Parathyroid adenoma (tissue), 2 donors: ENCODE measurements around the gene KLF16.

Source experiments
- H2AFZ ChIP-seq: fragments of 300-600 bp; sonication (generic); one replicate; pipeline ENCODE4 v1.7.0; 2017; ENCODE audit warnings: antibody characterized with exemption, mild to moderate bottlenecking
- H3K27ac ChIP-seq: fragments of 300-600 bp; sonication (generic); one replicate; pipeline ENCODE4 v1.7.0; 2017
- H3K27me3 ChIP-seq: fragments of 300-600 bp; sonication (generic); one replicate; pipeline ENCODE4 v1.7.0; 2017; ENCODE audit warnings: low read length; ENCODE audit not compliant: control insufficient read depth, insufficient read depth
- H3K36me3 ChIP-seq: fragments of 300-600 bp; sonication (generic); one replicate; pipeline ENCODE4 v1.7.0; 2017; ENCODE audit warnings: low read length; ENCODE audit not compliant: control insufficient read depth, insufficient read depth
- H3K4me1 ChIP-seq: fragments of 300-600 bp; sonication (generic); one replicate; pipeline ENCODE4 v1.7.0; 2017; ENCODE audit warnings: control low read depth
- H3K4me2 ChIP-seq: fragments of 300-600 bp; sonication (generic); one replicate; pipeline ENCODE4 v1.7.0; 2017; ENCODE audit warnings: low read length
- H3K4me3 ChIP-seq: fragments of 300-600 bp; sonication (generic); one replicate; pipeline ENCODE4 v1.7.0; 2017; ENCODE audit warnings: low read depth, low read length
- H3K79me2 ChIP-seq: fragments of 300-600 bp; sonication (generic); one replicate; pipeline ENCODE4 v1.7.0; 2017; ENCODE audit warnings: control low read depth
- H3K9ac ChIP-seq: fragments of 300-600 bp; sonication (generic); one replicate; pipeline ENCODE4 v1.7.0; 2017; ENCODE audit warnings: mild to moderate bottlenecking
- H3K9me3 ChIP-seq: fragments of 300-600 bp; sonication (generic); one replicate; pipeline ENCODE4 v1.7.0; 2017; ENCODE audit warnings: low read length; ENCODE audit not compliant: control insufficient read depth
- TF ChIP-seq, protein P1 (sequence below): fragments of 300-600 bp; sonication (generic); IDR thresholded peaks from one replicate; pipeline ENCODE4 v1.7.0; 2017; ENCODE audit warnings: antibody characterized with exemption, mild to moderate bottlenecking
- donor health status: primary hyperparathyroidism.

The KLF16 gene

DNA sequence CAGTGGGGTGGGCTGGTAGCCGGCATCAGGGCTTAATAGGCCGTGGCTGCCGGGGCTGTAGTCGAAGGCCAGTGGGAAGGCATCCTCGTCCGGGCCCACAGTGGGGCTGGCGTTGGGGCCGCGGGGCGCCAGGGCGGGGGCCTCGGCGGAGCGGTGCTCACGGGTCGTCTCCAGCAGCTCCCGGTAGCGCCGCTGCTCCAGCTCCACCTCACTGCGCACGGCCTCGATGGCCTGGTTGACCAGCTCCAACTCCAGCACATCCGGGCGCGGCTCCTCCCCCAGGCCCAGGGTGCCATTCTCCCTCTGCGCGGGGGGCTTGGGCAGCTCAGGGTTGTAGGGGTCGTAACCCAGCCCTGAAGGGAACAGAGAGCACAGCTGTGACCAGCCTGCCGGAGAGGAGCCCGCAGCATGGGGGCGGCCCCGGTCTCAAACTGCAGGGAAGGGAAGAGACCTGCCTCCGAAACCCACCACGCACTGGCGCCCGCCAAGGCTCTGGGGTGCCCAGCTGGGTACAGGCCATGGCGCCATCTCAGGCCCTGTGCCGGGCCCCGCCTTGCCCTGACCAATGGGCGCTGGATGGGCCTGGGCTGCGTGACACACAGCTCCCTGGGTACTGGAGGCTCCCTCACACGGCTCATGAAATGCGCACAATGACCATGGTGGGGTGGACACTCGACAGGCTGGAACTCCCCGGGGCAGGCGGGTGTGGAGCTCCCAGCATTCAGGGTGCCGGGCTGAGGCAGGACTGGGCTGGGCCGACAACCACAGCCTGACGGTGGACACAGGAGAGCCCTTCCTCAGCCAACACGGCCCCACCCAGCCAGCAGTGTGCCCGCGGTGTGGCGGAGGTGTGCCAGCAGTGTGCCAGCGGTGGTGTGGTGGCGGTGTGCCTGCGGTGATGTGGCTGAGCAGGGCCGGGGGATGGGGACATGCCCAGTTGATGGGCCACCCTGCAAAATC is 34.8 kb downstream of the KLF16 start:
- TF ChIP-seq, protein P1, sequence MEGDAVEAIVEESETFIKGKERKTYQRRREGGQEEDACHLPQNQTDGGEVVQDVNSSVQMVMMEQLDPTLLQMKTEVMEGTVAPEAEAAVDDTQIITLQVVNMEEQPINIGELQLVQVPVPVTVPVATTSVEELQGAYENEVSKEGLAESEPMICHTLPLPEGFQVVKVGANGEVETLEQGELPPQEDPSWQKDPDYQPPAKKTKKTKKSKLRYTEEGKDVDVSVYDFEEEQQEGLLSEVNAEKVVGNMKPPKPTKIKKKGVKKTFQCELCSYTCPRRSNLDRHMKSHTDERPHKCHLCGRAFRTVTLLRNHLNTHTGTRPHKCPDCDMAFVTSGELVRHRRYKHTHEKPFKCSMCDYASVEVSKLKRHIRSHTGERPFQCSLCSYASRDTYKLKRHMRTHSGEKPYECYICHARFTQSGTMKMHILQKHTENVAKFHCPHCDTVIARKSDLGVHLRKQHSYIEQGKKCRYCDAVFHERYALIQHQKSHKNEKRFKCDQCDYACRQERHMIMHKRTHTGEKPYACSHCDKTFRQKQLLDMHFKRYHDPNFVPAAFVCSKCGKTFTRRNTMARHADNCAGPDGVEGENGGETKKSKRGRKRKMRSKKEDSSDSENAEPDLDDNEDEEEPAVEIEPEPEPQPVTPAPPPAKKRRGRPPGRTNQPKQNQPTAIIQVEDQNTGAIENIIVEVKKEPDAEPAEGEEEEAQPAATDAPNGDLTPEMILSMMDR: no peak
- Histone ChIP-seq H3K36me3 (no peaks in the 10 kb centered on the region), H3K9ac (no peak overlapping the region), H3K27ac (no peak overlapping the region), H3K79me2 (peaks cover 8% of the 10 kb centered on the region), H3K4me1 (no peaks in the 10 kb centered on the region), H3K9me3 (no peaks in the 10 kb centered on the region), H2AFZ (no peak overlapping the region), H3K4me3 (no peak overlapping the region), H3K27me3 (no peaks in the 10 kb centered on the region), H3K4me2 (no peak overlapping the region)

GRCh38 chr19:1827566-1828278 is 35.7 kb downstream of the KLF16 start:
- Histone ChIP-seq H3K79me2 (peaks cover 10% of the 10 kb centered on the region), H3K27ac (no peak overlapping the region), H3K27me3 (no peaks in the 10 kb centered on the region), H3K9me3 (no peaks in the 10 kb centered on the region), H3K36me3 (no peaks in the 10 kb centered on the region), H3K4me2 (no peak overlapping the region), H2AFZ (no peak overlapping the region), H3K9ac (no peak overlapping the region), H3K4me3 (no peak overlapping the region), H3K4me1 (no peaks in the 10 kb centered on the region)
- TF ChIP-seq, protein P1: no peak

GRCh38 chr19:1826557-1827521 is 36.5 kb downstream of the KLF16 start:
- no peaks in the 10 kb centered on the region for H3K36me3 ChIP-seq
- no peak overlapping the region for H3K27ac ChIP-seq

GRCh38 chr19:1825909-1826556 is 37.3 kb downstream of the KLF16 start:
- TF ChIP-seq, protein P1: peak; percentile 97
- H2AFZ ChIP-seq: no peak overlapping the region
- no peaks in the 10 kb centered on the region for H3K9me3 ChIP-seq
- H3K4me1 ChIP-seq: no peaks in the 10 kb centered on the region
- no peak overlapping the region for H3K4me3 ChIP-seq
- H3K27me3 ChIP-seq: no peaks in the 10 kb centered on the region
- H3K27ac ChIP-seq: no peak overlapping the region
- peaks cover 10% of the 10 kb centered on the region for H3K79me2 ChIP-seq
- no peak overlapping the region for H3K4me2 ChIP-seq
- H3K9ac ChIP-seq: no peak overlapping the region
- H3K36me3 ChIP-seq: no peaks in the 10 kb centered on the region

More at GRCh38 chr19:1826557-1827521, 36.5 kb downstream of the KLF16 start:
- H3K79me2 ChIP-seq: peaks cover 10% of the 10 kb centered on the region
- no peak overlapping the region for H3K4me2 ChIP-seq
- no peaks in the 10 kb centered on the region for H3K9me3 ChIP-seq
- H3K9ac ChIP-seq: no peak overlapping the region
- H3K27me3 ChIP-seq: no peaks in the 10 kb centered on the region
- no peak overlapping the region for H2AFZ ChIP-seq
- H3K4me1 ChIP-seq: no peaks in the 10 kb centered on the region
- TF ChIP-seq, protein P1: no peak
- H3K4me3 ChIP-seq: no peak overlapping the region
